Muscle layer of duodenum (tissue), 2 donors: Measurements from ENCODE around the gene DSCAM.

Experiments used
- H3K27ac ChIP-seq: one replicate; pipeline ENCODE4 v1.7.0; 2013; ENCODE audit warnings: mild to moderate bottlenecking, low read length
- H3K27me3 ChIP-seq: one replicate; pipeline ENCODE4 v1.7.0; 2013; ENCODE audit warnings: low read depth, mild to moderate bottlenecking, control low read depth, low read length
- H3K36me3 ChIP-seq, 2 donors: one replicate each; pipeline ENCODE4 v1.7.0; 2013; ENCODE audit warnings: low read length in 2 of 2, control low read depth in 1 of 2, mild to moderate bottlenecking in 1 of 2; ENCODE audit not compliant: insufficient read depth in 2 of 2, control insufficient read depth in 1 of 2
- H3K4me1 ChIP-seq, 2 donors: one replicate each; pipeline ENCODE4 v1.7.0; 2013; ENCODE audit warnings: low read length in 2 of 2, mild to moderate bottlenecking in 2 of 2, control low read depth in 1 of 2, moderate library complexity in 1 of 2; ENCODE audit not compliant: insufficient read depth in 2 of 2, control insufficient read depth in 1 of 2
- H3K4me3 ChIP-seq, 2 donors: one replicate each; pipeline ENCODE4 v1.7.0; 2013; ENCODE audit warnings: low read length in 2 of 2, low read depth in 1 of 2, mild to moderate bottlenecking in 1 of 2
- H3K9me3 ChIP-seq, 2 donors: one replicate each; pipeline ENCODE4 v1.7.0; 2013; ENCODE audit warnings: low read length in 2 of 2, control low read depth in 1 of 2, mild to moderate bottlenecking in 1 of 2; ENCODE audit not compliant: control insufficient read depth in 1 of 2
- donor health status: healthy.

Gene DSCAM

GRCh38 chr21:40631211-40631610 is 215.7 kb downstream of the DSCAM start:
- no peaks in the 10 kb centered on the region for H3K27me3 ChIP-seq
- H3K4me3 ChIP-seq, result no peak overlapping the region
- H3K4me1 ChIP-seq, result no peaks in the 10 kb centered on the region
- H3K36me3 ChIP-seq, result no peaks in the 10 kb centered on the region
- H3K27ac ChIP-seq, result no peak overlapping the region
- H3K9me3 ChIP-seq, result no peaks in the 10 kb centered on the region

DNA sequence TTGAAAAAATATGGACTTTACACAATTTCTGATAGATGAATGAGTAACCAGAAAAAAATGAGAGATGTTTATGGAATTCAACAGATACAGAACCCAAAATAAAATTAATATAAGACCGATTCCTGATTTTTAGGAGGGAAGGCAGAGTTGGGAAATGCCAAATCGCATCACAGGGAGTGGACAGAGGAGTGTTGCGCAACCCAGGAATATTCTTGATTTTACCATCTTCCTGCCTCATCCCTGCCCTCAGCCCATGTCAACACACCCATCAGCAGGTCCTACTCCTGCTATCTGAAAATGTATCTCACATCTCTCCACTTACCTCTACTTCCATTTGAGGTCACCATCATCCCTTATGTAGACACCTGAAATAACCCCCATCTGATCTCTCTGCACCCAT is 221.0 kb downstream of the DSCAM start:
- Histone ChIP-seq H3K4me1 (no peaks in the 10 kb centered on the region), H3K9me3 (no peaks in the 10 kb centered on the region), H3K27ac (no peak overlapping the region), H3K4me3 (no peak overlapping the region), H3K27me3 (no peaks in the 10 kb centered on the region), H3K36me3 (no peaks in the 10 kb centered on the region)

- no peak overlapping the region for H3K4me3 ChIP-seq
- no peaks in the 10 kb centered on the region for H3K9me3 ChIP-seq
- H3K36me3 ChIP-seq, result no peaks in the 10 kb centered on the region
- H3K27me3 ChIP-seq, result no peaks in the 10 kb centered on the region
- H3K27ac ChIP-seq, result no peak overlapping the region
- H3K4me1 ChIP-seq, result no peaks in the 10 kb centered on the region
Observed at GRCh38 chr21:40623528-40623927, 223.4 kb downstream of the DSCAM start.

DNA sequence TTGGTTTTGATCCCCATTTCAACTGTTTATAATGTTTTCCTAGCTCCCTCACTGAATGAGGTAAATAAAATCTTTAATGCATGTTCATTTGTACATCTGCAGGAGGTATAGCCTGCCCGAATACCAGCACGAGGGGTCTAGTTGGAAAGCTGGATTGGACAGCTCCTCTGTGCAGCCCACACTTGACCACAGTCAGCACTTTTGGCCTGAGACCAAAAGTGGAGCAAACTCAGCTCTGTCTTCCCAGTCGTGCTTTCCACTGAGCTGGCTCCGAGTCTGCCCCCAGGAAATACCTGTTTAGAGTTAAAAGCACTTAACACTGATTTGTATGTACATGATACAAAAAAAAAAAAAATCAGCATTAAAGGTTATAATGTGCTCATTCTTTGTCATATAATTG is 224.4 kb downstream of the DSCAM start:
- no peak overlapping the region for H3K27ac ChIP-seq
- no peaks in the 10 kb centered on the region for H3K9me3 ChIP-seq
- no peak overlapping the region for H3K4me3 ChIP-seq
- H3K36me3 ChIP-seq, result no peaks in the 10 kb centered on the region
- H3K4me1 ChIP-seq, result no peaks in the 10 kb centered on the region
- H3K27me3 ChIP-seq, result no peaks in the 10 kb centered on the region

DNA sequence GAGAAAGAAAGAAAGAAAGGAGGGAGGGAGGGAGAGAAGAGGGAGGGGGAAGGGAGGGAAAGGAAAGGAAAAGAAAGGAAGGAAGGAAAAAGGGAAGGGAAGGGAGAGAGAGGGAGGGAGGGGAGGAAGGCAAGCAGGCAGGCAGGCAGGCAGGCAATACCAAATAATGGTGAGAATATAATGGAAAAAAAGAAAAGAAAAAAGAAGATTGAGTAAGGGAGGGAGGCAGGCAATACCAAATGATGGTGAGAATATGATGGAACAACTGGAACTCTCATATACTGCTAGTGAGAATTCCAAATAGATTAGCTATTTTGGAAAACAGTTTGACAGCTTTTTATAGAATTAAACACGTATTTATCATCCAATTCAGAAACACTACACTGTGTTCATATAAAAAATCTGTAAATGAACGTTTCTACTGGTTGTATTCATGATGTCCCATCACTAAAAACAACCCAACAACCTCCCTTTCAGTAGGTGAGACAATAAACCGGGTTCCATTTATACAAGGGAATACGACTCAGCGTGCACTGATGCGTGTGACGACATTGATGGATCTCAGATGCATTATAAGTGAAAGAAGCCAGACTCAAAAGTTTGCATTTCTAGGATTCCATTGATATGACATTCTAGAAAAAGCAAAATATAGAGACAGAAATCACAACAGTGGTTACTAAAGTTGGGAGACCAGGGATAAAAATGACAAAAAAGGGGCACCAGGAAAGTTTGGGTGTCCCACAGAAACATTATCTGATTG is 226.4 kb downstream of the DSCAM start:
- Histone ChIP-seq H3K4me1 (no peaks in the 10 kb centered on the region), H3K36me3 (no peaks in the 10 kb centered on the region), H3K27me3 (no peaks in the 10 kb centered on the region), H3K4me3 (no peak overlapping the region), H3K9me3 (no peaks in the 10 kb centered on the region), H3K27ac (no peak overlapping the region)

DNA sequence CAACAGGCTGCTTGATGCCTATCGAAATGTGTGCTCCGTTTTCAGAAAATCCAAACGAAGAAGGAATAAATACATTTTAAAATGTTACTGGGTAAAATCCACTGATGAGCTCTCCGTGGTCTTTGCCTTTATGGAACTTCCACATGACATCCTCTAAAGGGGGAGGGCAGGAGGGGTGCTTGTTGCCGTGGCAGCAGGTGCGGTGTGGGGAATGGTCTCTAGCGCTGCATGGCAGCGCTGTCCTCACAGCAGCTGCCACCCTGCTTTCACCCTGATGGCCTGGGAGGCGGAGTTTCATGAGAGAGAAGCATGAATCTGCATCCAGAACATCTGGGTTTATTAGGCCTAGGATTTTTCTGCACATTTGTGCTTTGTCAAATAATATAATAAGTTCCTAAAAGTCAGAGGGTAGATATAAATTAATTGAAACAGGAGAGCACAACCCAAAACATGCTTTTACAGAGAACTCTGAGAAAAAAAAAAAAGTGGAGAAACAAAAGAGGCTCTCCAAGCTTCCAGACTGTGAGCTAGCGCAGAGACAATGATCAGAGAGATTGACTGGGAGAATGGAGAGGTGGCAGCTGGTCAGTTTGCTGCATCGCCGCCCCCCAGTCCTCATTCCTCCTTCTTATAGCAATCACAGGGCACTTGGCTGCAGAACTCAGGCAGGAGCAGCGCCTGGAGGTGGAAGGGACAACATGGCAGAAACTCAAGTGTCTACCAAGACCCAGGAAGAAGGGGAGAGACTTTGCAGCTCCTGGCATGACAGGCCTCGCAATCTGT is 228.6 kb downstream of the DSCAM start:
- no peak overlapping the region for H3K4me3 ChIP-seq
- no peaks in the 10 kb centered on the region for H3K27me3 ChIP-seq
- no peak overlapping the region for H3K27ac ChIP-seq
- no peaks in the 10 kb centered on the region for H3K4me1 ChIP-seq
- no peaks in the 10 kb centered on the region for H3K36me3 ChIP-seq
- no peaks in the 10 kb centered on the region for H3K9me3 ChIP-seq

DNA sequence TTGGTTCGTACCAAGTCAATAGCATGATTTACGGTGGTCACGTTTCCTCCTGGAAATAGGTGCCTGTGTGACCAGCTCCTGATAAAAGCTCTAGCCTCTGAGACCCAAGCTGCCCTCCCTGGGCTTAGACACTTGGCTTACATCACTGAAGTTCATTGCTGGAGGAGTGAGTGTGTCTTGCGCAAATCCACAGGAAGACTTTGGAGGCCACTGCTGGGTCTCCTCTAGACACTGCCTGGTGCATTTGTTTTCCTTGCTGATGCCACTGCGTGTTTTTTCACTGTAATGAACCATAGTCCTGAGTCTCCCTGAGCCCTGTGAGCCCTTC is 230.6 kb downstream of the DSCAM start:
- no peak overlapping the region for H3K4me3 ChIP-seq

DNA sequence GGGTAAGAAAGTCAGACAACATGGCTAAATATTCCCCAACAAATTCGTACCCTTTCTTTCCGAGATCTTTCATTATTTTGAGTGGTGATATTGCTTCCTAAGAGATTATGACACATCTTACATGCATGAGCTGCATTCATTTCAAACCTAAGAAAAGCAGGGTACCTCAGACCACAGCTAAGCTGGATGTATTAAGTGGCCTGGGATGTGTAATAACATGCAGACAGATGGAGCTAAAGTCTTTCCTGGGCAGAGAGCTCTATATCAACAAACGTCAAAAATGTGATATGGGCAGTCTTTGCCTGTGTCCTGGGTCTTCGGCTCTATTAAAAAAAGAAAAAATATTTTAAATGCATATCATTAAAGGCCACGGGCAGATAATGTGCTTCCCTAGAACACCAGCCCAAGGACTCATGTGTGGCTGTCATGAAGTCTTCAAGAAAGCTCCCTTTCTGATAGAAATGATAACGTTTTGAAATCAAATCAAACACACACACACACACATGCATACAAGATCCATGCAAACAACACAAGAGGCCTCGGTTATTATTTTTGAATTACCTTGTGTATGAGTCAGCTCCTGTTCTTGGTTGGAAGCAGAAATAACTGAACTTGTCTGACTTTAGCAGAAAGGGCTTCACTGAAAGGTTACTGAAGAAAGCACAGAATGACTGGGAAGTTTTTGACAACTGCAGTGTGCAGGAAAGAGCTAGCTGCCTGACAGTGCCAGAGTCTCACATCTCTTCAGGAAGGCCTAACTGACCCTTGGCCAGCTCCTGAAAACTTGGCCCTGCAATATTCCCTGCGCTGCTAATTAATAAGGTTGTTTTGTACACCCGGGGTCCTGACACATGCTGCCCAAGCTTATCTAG is 231.2 kb downstream of the DSCAM start:
- H3K27me3 ChIP-seq, result no peaks in the 10 kb centered on the region

More for the DNA sequence above, 230.6 kb downstream of the DSCAM start:
- no peaks in the 10 kb centered on the region for H3K4me1 ChIP-seq
- H3K36me3 ChIP-seq, result no peaks in the 10 kb centered on the region
- H3K27ac ChIP-seq, result no peak overlapping the region
- H3K27me3 ChIP-seq, result no peaks in the 10 kb centered on the region
- no peaks in the 10 kb centered on the region for H3K9me3 ChIP-seq

GRCh38 chr21:40613546-40614030 is 233.4 kb downstream of the DSCAM start:
- Histone ChIP-seq H3K36me3 (no peaks in the 10 kb centered on the region), H3K4me3 (no peak overlapping the region), H3K4me1 (no peaks in the 10 kb centered on the region), H3K27ac (no peak overlapping the region), H3K9me3 (no peaks in the 10 kb centered on the region), H3K27me3 (no peaks in the 10 kb centered on the region)

More for the DNA sequence above, 231.2 kb downstream of the DSCAM start:
- Histone ChIP-seq H3K36me3 (no peaks in the 10 kb centered on the region), H3K9me3 (no peaks in the 10 kb centered on the region), H3K4me3 (no peak overlapping the region), H3K27ac (no peak overlapping the region), H3K4me1 (no peaks in the 10 kb centered on the region)

- H3K4me1 ChIP-seq, result no peaks in the 10 kb centered on the region
- H3K27me3 ChIP-seq, result no peaks in the 10 kb centered on the region
- no peak overlapping the region for H3K27ac ChIP-seq
- H3K9me3 ChIP-seq, result no peaks in the 10 kb centered on the region
- H3K36me3 ChIP-seq, result no peaks in the 10 kb centered on the region
- no peak overlapping the region for H3K4me3 ChIP-seq
Observed at GRCh38 chr21:40610345-40610744, 236.6 kb downstream of the DSCAM start.

- Histone ChIP-seq H3K4me3 (no peak overlapping the region), H3K9me3 (peaks cover 0 to 9% of the 10 kb centered on the region in 2 donors), H3K27ac (no peak overlapping the region), H3K4me1 (no peaks in the 10 kb centered on the region), H3K36me3 (no peaks in the 10 kb centered on the region), H3K27me3 (no peaks in the 10 kb centered on the region)
Observed at GRCh38 chr21:40606341-40606740, 240.6 kb downstream of the DSCAM start.
